H1 (cell line): ENCODE results near the gene TARS3. TPM values are rescaled to one million over a fixed set of nuclear protein-coding genes. Genes with fewer than 3 reads are reported as not detected.

Experiments used
- CBX5 ChIP-seq: fragments of 300-800, 300-1000 bp; sonication (generic); IDR thresholded peaks from 2 replicates; pipeline ENCODE4 v1.7.1; 2016; ENCODE audit warnings: antibody characterized with exemption, low read length, low read depth
- CHD1 ChIP-seq: IDR thresholded peaks from 2 replicates; pipeline ENCODE4 v1.6.1; 2012; ENCODE audit warnings: low read depth, low read length, improper control_type of control experiment
- CHD7 ChIP-seq: fragments of 300-600 bp; sonication (generic); IDR thresholded peaks from 2 replicates; pipeline ENCODE4 v1.7.1; 2012; ENCODE audit warnings: low read length, moderate library complexity, mild to moderate bottlenecking, inconsistent platforms; ENCODE audit not compliant: insufficient replicate concordance
- FOSL1 ChIP-seq: IDR thresholded peaks from 2 replicates; pipeline ENCODE4 v1.6.1; 2011; ENCODE audit warnings: mild to moderate bottlenecking, low read depth, low read length, moderate library complexity; ENCODE audit not compliant: insufficient read depth
- HDAC2 ChIP-seq, 2 experiments: fragments of 300-600 bp in 1 of 2; sonication (generic) in 1 of 2; IDR thresholded peaks; 2 replicates each; pipeline ENCODE4 v1.6.1; 2011 to 2012; ENCODE audit warnings: low read depth in 2 of 2, low read length in 2 of 2, mild to moderate bottlenecking in 2 of 2, moderate library complexity in 2 of 2, borderline replicate concordance in 1 of 2, inconsistent platforms in 1 of 2
- JUN ChIP-seq: IDR thresholded peaks from 2 replicates; pipeline ENCODE4 v1.6.1; 2011; ENCODE audit warnings: low read depth, mild to moderate bottlenecking, improper control_type of control experiment, low read length
- POLR2A ChIP-seq, 2 experiments: IDR thresholded peaks; 1 replicate in 1 of 2; 2 replicates in 1 of 2; pipeline ENCODE4 v1.6.1; 2011; ENCODE audit warnings: low read depth in 2 of 2, low read length in 2 of 2, mild to moderate bottlenecking in 2 of 2; ENCODE audit errors: control extremely low read depth in 1 of 2
- SP2 ChIP-seq: IDR thresholded peaks from 2 replicates; pipeline ENCODE4 v1.6.1; 2012; ENCODE audit warnings: mild to moderate bottlenecking, low read length, inconsistent platforms
- SRF ChIP-seq: IDR thresholded peaks from 2 replicates; pipeline ENCODE4 v1.6.1; 2011; ENCODE audit warnings: mild to moderate bottlenecking, low read depth, low read length, moderate library complexity
- TAF7 ChIP-seq: optimal IDR thresholded peaks from 2 replicates; pipeline ENCODE3; 2011; ENCODE audit warnings: low read depth, mild to moderate bottlenecking, inconsistent platforms, low read length, moderate library complexity, borderline replicate concordance
- TCF12 ChIP-seq: IDR thresholded peaks from 2 replicates; pipeline ENCODE4 v1.6.1; 2011; ENCODE audit warnings: low read depth, mild to moderate bottlenecking, low read length
- polyA plus RNA-seq, 7 experiments: library from polyadenylated mRNA; depleted of rRNA in 3 of 7; stranded (reverse) in 5 of 7; unstranded in 2 of 7; fragments of >200 nt in 5 of 7; fragments of 200-250 nt in 2 of 7; gene quantifications; 1 replicate in 5 of 7; 2 replicates in 1 of 7; 4 replicates in 1 of 7; pipeline versions ENCODE4 v1.2.1 to v1.2.3, GENCODE V29; 2011 to 2013; ENCODE audit warnings: missing spikeins in 2 of 7, mixed read lengths in 2 of 7
- total RNA-seq: library from RNA; stranded (reverse); fragmentation: NEBNext Ultra II Directional; extraction: Animal tissue kit (Norgen Biotek cat#: 25700); gene quantifications from 2 replicates; pipeline ENCODE4 v1.2.1, GENCODE V29; 2021
- TF ChIP-seq, protein P1 (sequence below): IDR thresholded peaks from 2 replicates; pipeline ENCODE4 v1.6.1; 2012; ENCODE audit warnings: inconsistent platforms

The TARS3 gene
- total and polyA plus RNA-seq, 2 of the 8 experiments (the other 6 are each of a cell fraction or from before 2014, with no cell fraction given) = 2.1 to 13.9 TPM

DNA sequence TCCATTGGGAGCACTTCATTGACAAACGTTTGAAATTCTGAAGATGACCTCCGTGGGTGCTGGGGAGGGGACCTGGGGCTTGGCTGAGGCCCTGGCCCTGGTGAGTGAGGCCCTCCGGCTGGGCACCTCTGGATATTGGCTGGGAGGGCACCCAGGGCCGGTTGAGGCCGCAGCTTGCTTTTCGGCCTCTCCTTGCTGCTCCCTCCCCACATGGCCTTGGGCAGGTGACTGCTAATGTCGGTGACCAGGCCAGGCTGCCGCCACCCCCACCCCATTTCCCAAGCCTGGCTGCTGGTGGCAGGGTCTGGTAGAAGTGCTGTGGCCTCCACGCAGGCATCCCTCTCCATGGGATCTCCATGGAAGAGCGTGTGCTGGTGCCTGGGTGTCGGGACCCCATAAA, 111.6 kb downstream of the TARS3 start (continued):
- TF ChIP-seq CHD7 (no peak), CHD1 (no peak), SP2 (no peak), FOSL1 (no peak), JUN (no peak), HDAC2 (IDR thresholded peaks at IDR 0.05; ENCODE audit: borderline replicate concordance in 1 of 2, low read depth in 2 of 2, low read length in 2 of 2) (no peak), TAF7 (no peak), POLR2A (IDR thresholded peaks at IDR 0.05; ENCODE audit: control extremely low read depth in 1 of 2, low read depth in 2 of 2, low read length in 2 of 2) (no peak), SRF (no peak), CBX5 (no peak), TCF12 (no peak)
- TF ChIP-seq, protein P1, sequence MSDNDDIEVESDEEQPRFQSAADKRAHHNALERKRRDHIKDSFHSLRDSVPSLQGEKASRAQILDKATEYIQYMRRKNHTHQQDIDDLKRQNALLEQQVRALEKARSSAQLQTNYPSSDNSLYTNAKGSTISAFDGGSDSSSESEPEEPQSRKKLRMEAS = no peak
